Esophagus squamous epithelium (tissue), 5 donors: ENCODE measurements around the gene ILF2. TPM values are rescaled to one million over a fixed set of nuclear protein-coding genes. Genes with fewer than 3 reads are reported as not detected.
A peak's percentile ranks its signal among the peaks of the same experiment; 100 is the strongest.

ENCODE experiments used
- DNase-seq: peaks from one replicate; lab custom pipeline; 2025; lab: John Stamatoyannopoulos, UW
- H3K27ac ChIP-seq, 4 donors: fragments of 200-600 bp; sonication (generic); one replicate each; pipeline ENCODE4 v1.5.1; 2016 to 2019; ENCODE audit warnings: mild to moderate bottlenecking in 1 of 4
- H3K27me3 ChIP-seq, 4 donors: fragments of 200-600 bp; sonication (generic); 1 replicate in 3 of 4; 2 replicates in 1 of 4; pipeline versions ENCODE4 v1.5.1 to v1.6.0; 2017 to 2021; ENCODE audit warnings: antibody characterized with exemption in 1 of 4
- H3K36me3 ChIP-seq, 3 donors: fragments of 200-600 bp; sonication (generic); one replicate each; pipeline ENCODE4 v1.5.1; 2016 to 2019
- H3K4me1 ChIP-seq, 3 donors: fragments of 200-600 bp; sonication (generic); one replicate each; pipeline ENCODE4 v1.5.1; 2017 to 2019
- H3K4me3 ChIP-seq, 4 donors: fragments of 200-600 bp; sonication (generic); 1 replicate in 3 of 4; 2 replicates in 1 of 4; pipeline ENCODE4 v1.5.1; 2016 to 2019; ENCODE audit warnings: mild to moderate bottlenecking in 2 of 4, moderate library complexity in 1 of 4
- H3K9me3 ChIP-seq, 3 donors: fragments of 200-600 bp; sonication (generic); one replicate each; pipeline ENCODE4 v1.5.1; 2016 to 2019
- CTCF ChIP-seq, 6 experiments: fragments of 450-650 bp in 4 of 6; fragments of 200-600 bp in 2 of 6; sonication (generic) in 2 of 6; IDR thresholded peaks; one replicate each; pipeline ENCODE4 v1.5.1; 2016 to 2019; ENCODE audit warnings: antibody characterized with exemption in 6 of 6, mild to moderate bottlenecking in 4 of 6, moderate library complexity in 4 of 6
- POLR2A ChIP-seq, 4 donors: fragments of 450-650 bp; IDR thresholded peaks; one replicate each; pipeline ENCODE4 v1.6.1; 2017; ENCODE audit warnings: antibody characterized with exemption in 4 of 4, mild to moderate bottlenecking in 4 of 4, moderate library complexity in 3 of 4
- WGBS, 2 donors: methylation state at CpG; one replicate each; pipeline ENCODE4 v1.1.5; 2018; 5-methylcytosine and 5-hydroxymethylcytosine counted together
- intact Hi-C: fragments of 100-400 bp; cut with DNase I; formaldehyde crosslinking; loops from one replicate; pipeline ENCODE4 v1.15.0; 2022
- total RNA-seq, 4 donors: library from RNA; depleted of rRNA; stranded (reverse); fragments of >200 nt; gene quantifications; one replicate each; pipeline ENCODE4 v1.1.0, GENCODE V29; 2016
- donor health status: DM: yes; HTN: yes; CAD: no.

The ILF2 gene
- total RNA-seq, 4 donors from 2014 or later, result 78.0 to 166 (median 130) TPM

- intact Hi-C loops, result no loop called here
- Histone ChIP-seq H3K27ac (no peak overlapping the region), H3K27me3 (no peaks in the 10 kb centered on the region), H3K36me3 (peaks cover 34 to 75% (median 65%) of the 10 kb centered on the region in 3 donors), H3K9me3 (no peaks in the 10 kb centered on the region), H3K4me3 (no peak overlapping the region), H3K4me1 (peaks cover 11 to 22% (median 11%) of the 10 kb centered on the region in 3 donors)
- DNase-seq, result no peak
- TF ChIP-seq CTCF (IDR thresholded peaks at IDR 0.05) (no peak), POLR2A (IDR thresholded peaks at IDR 0.05) (no peak)
- WGBS, 2 donors, result 39 to 56% methylated on average over 2 of the region's 2 CpGs
Measured at GRCh38 chr1:153662269-153662668, 8.5 kb downstream of the ILF2 start.

GRCh38 chr1:153661111-153661708, 9.6 kb downstream of the ILF2 start:
- Histone ChIP-seq H3K4me1 (peaks cover 11 to 22% (median 11%) of the 10 kb centered on the region in 3 donors), H3K36me3 (peaks cover 25 to 64% (median 55%) of the 10 kb centered on the region in 3 donors), H3K27me3 (no peaks in the 10 kb centered on the region), H3K9me3 (no peaks in the 10 kb centered on the region), H3K4me3 (no peak overlapping the region), H3K27ac (no peak overlapping the region)
- no peak for TF ChIP-seq POLR2A (IDR thresholded peaks at IDR 0.05)
- no peak for TF ChIP-seq CTCF (IDR thresholded peaks at IDR 0.05)
- no peak for DNase-seq
- 67 to 73% methylated on average over 8 to 9 of the region's 9 CpGs for WGBS, 2 donors
- intact Hi-C loops, result no loop called here

GRCh38 chr1:153659656-153660055, 11.1 kb downstream of the ILF2 start:
- Histone ChIP-seq H3K9me3 (no peaks in the 10 kb centered on the region), H3K27ac (peak overlapping the region in 3 of 4 donors; percentile 91 to 99 (median 99)), H3K27me3 (no peaks in the 10 kb centered on the region), H3K36me3 (peaks cover 16 to 49% (median 39%) of the 10 kb centered on the region in 3 donors), H3K4me3 (peak overlapping the region; percentile 61 to 88 (median 80)), H3K4me1 (peaks cover 11 to 22% (median 11%) of the 10 kb centered on the region in 3 donors)
- no peak for DNase-seq
- intact Hi-C loops, result no loop called here
- 76 to 77% methylated on average over 7 to 9 of the region's 9 CpGs for WGBS, 2 donors
- TF ChIP-seq POLR2A (IDR thresholded peaks at IDR 0.05) (no peak), CTCF (IDR thresholded peaks at IDR 0.05) (no peak)

GRCh38 chr1:153659175-153659534, 11.6 kb downstream of the ILF2 start:
- intact Hi-C loops, result no loop called here
- Histone ChIP-seq H3K4me1 (peaks cover 11 to 22% (median 11%) of the 10 kb centered on the region in 3 donors), H3K27ac (peak overlapping the region; percentile 91 to 99 (median 98)), H3K4me3 (peak overlapping the region; percentile 61 to 88 (median 80)), H3K27me3 (no peaks in the 10 kb centered on the region), H3K36me3 (peaks cover 12 to 44% (median 34%) of the 10 kb centered on the region in 3 donors), H3K9me3 (no peaks in the 10 kb centered on the region)
- TF ChIP-seq POLR2A (IDR thresholded peaks at IDR 0.05) (no peak), CTCF (IDR thresholded peaks at IDR 0.05) (no peak)
- DNase-seq, result no peak
- 29 to 30% methylated on average over 7 of the region's 8 CpGs for WGBS, 2 donors

DNA sequence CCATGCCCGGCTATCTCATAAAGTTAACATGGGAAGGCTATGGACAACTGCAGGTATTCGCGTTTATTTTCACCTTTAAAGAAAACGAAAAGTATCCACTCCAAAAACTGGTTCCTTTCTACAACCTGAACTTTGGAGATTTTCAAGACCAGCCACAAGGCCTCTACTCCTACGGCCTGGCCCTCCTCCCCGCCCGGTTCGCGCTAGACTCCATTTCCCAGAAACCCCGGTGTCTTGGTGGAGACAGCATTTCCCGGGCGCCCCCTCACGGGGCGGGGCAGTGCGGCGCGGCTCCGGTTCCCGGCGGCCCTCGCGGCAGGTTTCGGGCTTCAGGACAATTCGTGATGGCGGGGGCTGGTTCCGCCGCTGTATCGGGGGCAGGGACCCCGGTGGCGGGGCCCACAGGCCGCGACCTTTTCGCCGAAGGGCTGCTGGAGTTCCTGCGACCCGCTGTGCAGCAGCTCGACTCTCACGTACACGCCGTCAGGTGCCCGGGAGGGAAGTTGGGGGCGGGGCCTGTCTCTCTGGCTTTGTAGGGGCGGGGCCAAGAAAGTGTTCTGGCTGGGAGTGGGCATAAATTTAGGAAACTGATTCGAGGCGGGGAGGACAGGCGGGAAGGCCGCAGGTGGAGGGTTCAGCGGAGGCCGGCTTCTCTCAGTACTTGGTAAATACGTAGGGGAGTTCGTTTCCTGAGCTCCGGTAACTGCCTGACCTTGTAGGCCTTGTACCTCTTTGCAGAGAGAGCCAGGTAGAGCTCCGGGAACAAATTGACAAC, 12.2 kb downstream of the ILF2 start, which contains the start of gene SNAPIN:
TSS of gene SNAPIN (plus strand) at position 304 of the 775 bp plus-strand sequence. CDS start at position 345, 41 bp downstream.
- peaks cover 10 to 38% (median 28%) of the 10 kb centered on the region in 3 donors for H3K36me3 ChIP-seq
- peaks cover 11 to 22% (median 11%) of the 10 kb centered on the region in 3 donors for H3K4me1 ChIP-seq
- peak in 4 of 6 experiments; percentile 13 to 26 (median 16) for TF ChIP-seq CTCF (IDR thresholded peaks at IDR 0.05)
- TF ChIP-seq POLR2A (IDR thresholded peaks at IDR 0.05), result peak in 2 of 4 donors; percentile 41 to 63
- intact Hi-C loops, result no loop called here
- peak within 1 kb of the TSS; percentile 61 to 88 (median 80) for H3K4me3 ChIP-seq
- DNase-seq, result peak; percentile 59
- WGBS, 2 donors, result 4 to 5% methylated on average over 17 of the region's 53 CpGs
- no peaks in the 10 kb centered on the region for H3K9me3 ChIP-seq
- peak within 1 kb of the TSS; percentile 91 to 99 (median 98) for H3K27ac ChIP-seq
- H3K27me3 ChIP-seq, result no peaks in the 10 kb centered on the region
